Aorta (tissue), 5 donors: Measurements from ENCODE around the gene CHST11. TPM values are rescaled to one million over a fixed set of nuclear protein-coding genes. Genes with fewer than 3 reads are reported as not detected.

Experiments used
- ATAC-seq: fragments of 200-7000 bp; cut with Tn5 transposase; one replicate; pipeline ENCODE4 v1.9.1; 2022; ENCODE audit warnings: moderate library complexity; ENCODE audit not compliant: low FRiP score
- DNase-seq, 2 donors: peaks; one replicate each; pipeline ENCODE4 v3.0.0-alpha.2; 2020
- H3K27ac ChIP-seq, 2 donors: one replicate each; pipeline ENCODE4 v1.5.1; 2013; ENCODE audit warnings: low read length in 2 of 2, mild to moderate bottlenecking in 2 of 2, moderate library complexity in 2 of 2, control low read depth in 1 of 2, inconsistent platforms in 1 of 2, low read depth in 1 of 2
- H3K27me3 ChIP-seq, 2 donors: one replicate each; pipeline ENCODE4 v1.6.1; 2013; ENCODE audit warnings: control low read depth in 1 of 2, low read length in 1 of 2, mild to moderate bottlenecking in 1 of 2, moderate library complexity in 1 of 2; ENCODE audit not compliant: insufficient read depth in 2 of 2, control insufficient read depth in 1 of 2
- H3K36me3 ChIP-seq, 2 donors: one replicate each; pipeline ENCODE4 v1.6.1; 2013; ENCODE audit warnings: control low read depth in 1 of 2, low read length in 1 of 2, mild to moderate bottlenecking in 1 of 2; ENCODE audit not compliant: insufficient read depth in 2 of 2, control insufficient read depth in 1 of 2
- H3K4me1 ChIP-seq, 2 donors: one replicate each; pipeline ENCODE4 v1.6.1; 2013; ENCODE audit warnings: low read length in 2 of 2, control low read depth in 1 of 2, mild to moderate bottlenecking in 1 of 2, moderate library complexity in 1 of 2; ENCODE audit not compliant: insufficient read depth in 2 of 2, control insufficient read depth in 1 of 2
- H3K4me3 ChIP-seq, 2 donors: one replicate each; pipeline ENCODE4 v1.5.1; 2013; ENCODE audit warnings: low read length in 2 of 2, control low read depth in 1 of 2, mild to moderate bottlenecking in 1 of 2
- H3K9me3 ChIP-seq: one replicate; pipeline ENCODE4 v1.6.1; 2013; ENCODE audit warnings: mild to moderate bottlenecking, low read length; ENCODE audit not compliant: control insufficient read depth
- WGBS, 2 donors: extraction: QIAGEN DNeasy Blood & Tissue Kit; methylation state at CpG; one replicate each; pipeline ENCODE4 v1.1.7; 2013; 5-methylcytosine and 5-hydroxymethylcytosine counted together
- intact Hi-C, 2 donors: fragments of 100-400 bp; cut with DNase I; formaldehyde crosslinking; loops; one replicate each; pipeline versions ENCODE4 v1.14.2 to v1.15.0; 2022
- polyA plus RNA-seq, 2 donors: library from polyadenylated mRNA; stranded (reverse); fragments of 200-250 nt; gene quantifications; one replicate each; pipeline ENCODE4 v1.2.3, GENCODE V29; 2013
- total RNA-seq, 2 donors: library from RNA; stranded (reverse); fragmentation: NEBNext Ultra II Directional; extraction: Animal tissue kit (Norgen Biotek cat#: 25700); gene quantifications; one replicate each; pipeline ENCODE4 v1.2.1, GENCODE V29; 2021
- donor health status: healthy with polysubstance abuse.
- donor health status: Bipolar disorder and iron deficiency.
- donor health status: DM: no; HTN: no; CAD: no.
- donor health status: DM: no; HTN: no; CAD: no.
- donor health status: DM: yes; HTN: yes; CAD: no.

The CHST11 gene
- total and polyA plus RNA-seq, 4 donors: 2.1 to 31.0 (median 15.7) TPM

GRCh38 chr12:104423809-104424208, 32.9 kb upstream of the CHST11 start:
- WGBS, 2 donors: 6 to 15% methylated on average over 5 of the region's 5 CpGs

GRCh38 chr12:104424955-104425354, 31.8 kb upstream of the CHST11 start:
- Histone ChIP-seq H3K4me1 (peaks cover 3 to 6% of the 10 kb centered on the region in 2 donors), H3K4me3 (no peak overlapping the region), H3K27me3 (no peaks in the 10 kb centered on the region), H3K27ac (no peak overlapping the region), H3K36me3 (no peaks in the 10 kb centered on the region), H3K9me3 (no peaks in the 10 kb centered on the region)
- intact Hi-C loops: no loop called here
- 99 to 100% methylated on average over 1 of the region's 1 CpG for WGBS, 2 donors
- ATAC-seq: no peak
- no peak for DNase-seq

More at GRCh38 chr12:104423809-104424208, 32.9 kb upstream of the CHST11 start:
- ATAC-seq (no peak), DNase-seq (no peak)
- H3K4me1 ChIP-seq: peaks cover 3 to 6% of the 10 kb centered on the region in 2 donors
- H3K36me3 ChIP-seq: no peaks in the 10 kb centered on the region
- no peak overlapping the region for H3K4me3 ChIP-seq
- H3K27me3 ChIP-seq: no peaks in the 10 kb centered on the region
- H3K9me3 ChIP-seq: no peaks in the 10 kb centered on the region
- no peak overlapping the region for H3K27ac ChIP-seq
- intact Hi-C loops: no loop called here

- no peak overlapping the region for H3K4me3 ChIP-seq
- no peaks in the 10 kb centered on the region for H3K27me3 ChIP-seq
- WGBS, 2 donors: 97% methylated on average over 4 of the region's 4 CpGs
- no peak overlapping the region for H3K27ac ChIP-seq
- DNase-seq (no peak), ATAC-seq (no peak)
- intact Hi-C loops: no loop called here
- H3K4me1 ChIP-seq: peaks cover 3 to 6% of the 10 kb centered on the region in 2 donors
- no peaks in the 10 kb centered on the region for H3K9me3 ChIP-seq
- no peaks in the 10 kb centered on the region for H3K36me3 ChIP-seq
These were observed 31.1 kb upstream of the CHST11 start for GRCh38 chr12:104425614-104426013.

- peaks cover 3 to 6% of the 10 kb centered on the region in 2 donors for H3K4me1 ChIP-seq
- no peak overlapping the region for H3K4me3 ChIP-seq
- no peaks in the 10 kb centered on the region for H3K36me3 ChIP-seq
- WGBS, 2 donors: 32 to 53% methylated on average over 4 of the region's 4 CpGs
- no peak for ATAC-seq
- H3K9me3 ChIP-seq: no peaks in the 10 kb centered on the region
- no peak for DNase-seq
- H3K27ac ChIP-seq: no peak overlapping the region
- intact Hi-C loops: no loop called here
- no peaks in the 10 kb centered on the region for H3K27me3 ChIP-seq
These were observed 29.7 kb upstream of the CHST11 start for GRCh38 chr12:104426926-104427546.

GRCh38 chr12:104427547-104427938, 29.2 kb upstream of the CHST11 start:
- H3K9me3 ChIP-seq: no peaks in the 10 kb centered on the region
- intact Hi-C loops: no loop called here
- ATAC-seq (no peak), DNase-seq (no peak)
- 96 to 97% methylated on average over 1 of the region's 1 CpG for WGBS, 2 donors
- peaks cover 3 to 6% of the 10 kb centered on the region in 2 donors for H3K4me1 ChIP-seq
- H3K36me3 ChIP-seq: no peaks in the 10 kb centered on the region
- no peaks in the 10 kb centered on the region for H3K27me3 ChIP-seq
- no peak overlapping the region for H3K4me3 ChIP-seq
- H3K27ac ChIP-seq: no peak overlapping the region

GRCh38 chr12:104433061-104433460, 23.7 kb upstream of the CHST11 start:
- Histone ChIP-seq H3K36me3 (no peaks in the 10 kb centered on the region), H3K4me1 (no peaks in the 10 kb centered on the region), H3K27me3 (no peaks in the 10 kb centered on the region), H3K9me3 (no peaks in the 10 kb centered on the region), H3K4me3 (no peak overlapping the region), H3K27ac (no peak overlapping the region)
- WGBS, 2 donors: 87 to 89% methylated on average over 10 of the region's 10 CpGs
- ATAC-seq: no peak
- intact Hi-C loops: no loop called here
- no peak for DNase-seq

- H3K4me1 ChIP-seq: no peaks in the 10 kb centered on the region
- H3K27ac ChIP-seq: no peak overlapping the region
- H3K36me3 ChIP-seq: no peaks in the 10 kb centered on the region
- intact Hi-C loops: no loop called here
- no peak overlapping the region for H3K4me3 ChIP-seq
- ATAC-seq (no peak), DNase-seq (no peak)
- no peaks in the 10 kb centered on the region for H3K9me3 ChIP-seq
- WGBS, 2 donors: 96 to 100% methylated on average over 1 of the region's 1 CpG
- H3K27me3 ChIP-seq: no peaks in the 10 kb centered on the region
These were observed 22.6 kb upstream of the CHST11 start for GRCh38 chr12:104434129-104434528.

GRCh38 chr12:104435175-104435574, 21.6 kb upstream of the CHST11 start:
- Histone ChIP-seq H3K9me3 (no peaks in the 10 kb centered on the region), H3K36me3 (no peaks in the 10 kb centered on the region), H3K27ac (no peak overlapping the region), H3K4me1 (no peaks in the 10 kb centered on the region), H3K27me3 (no peaks in the 10 kb centered on the region), H3K4me3 (no peak overlapping the region)
- DNase-seq (no peak), ATAC-seq (no peak)
- 84 to 96% methylated on average over 4 of the region's 4 CpGs for WGBS, 2 donors
- intact Hi-C loops: no loop called here

GRCh38 chr12:104435765-104436164, 21.0 kb upstream of the CHST11 start:
- intact Hi-C loops: no loop called here
- WGBS, 2 donors: 90 to 95% methylated on average over 3 of the region's 3 CpGs
- no peak overlapping the region for H3K27ac ChIP-seq
- no peaks in the 10 kb centered on the region for H3K27me3 ChIP-seq
- no peak for ATAC-seq
- no peak overlapping the region for H3K4me3 ChIP-seq
- H3K9me3 ChIP-seq: no peaks in the 10 kb centered on the region
- no peaks in the 10 kb centered on the region for H3K36me3 ChIP-seq
- H3K4me1 ChIP-seq: no peaks in the 10 kb centered on the region
- DNase-seq: no peak
